ENCODE results near the gene RPRML.
"Not testable (repeated sequence)": the region's sequence is repeated elsewhere in the genome, so short reads cannot be mapped to it uniquely, and the experiment has no call there.

The RPRML gene

DNA sequence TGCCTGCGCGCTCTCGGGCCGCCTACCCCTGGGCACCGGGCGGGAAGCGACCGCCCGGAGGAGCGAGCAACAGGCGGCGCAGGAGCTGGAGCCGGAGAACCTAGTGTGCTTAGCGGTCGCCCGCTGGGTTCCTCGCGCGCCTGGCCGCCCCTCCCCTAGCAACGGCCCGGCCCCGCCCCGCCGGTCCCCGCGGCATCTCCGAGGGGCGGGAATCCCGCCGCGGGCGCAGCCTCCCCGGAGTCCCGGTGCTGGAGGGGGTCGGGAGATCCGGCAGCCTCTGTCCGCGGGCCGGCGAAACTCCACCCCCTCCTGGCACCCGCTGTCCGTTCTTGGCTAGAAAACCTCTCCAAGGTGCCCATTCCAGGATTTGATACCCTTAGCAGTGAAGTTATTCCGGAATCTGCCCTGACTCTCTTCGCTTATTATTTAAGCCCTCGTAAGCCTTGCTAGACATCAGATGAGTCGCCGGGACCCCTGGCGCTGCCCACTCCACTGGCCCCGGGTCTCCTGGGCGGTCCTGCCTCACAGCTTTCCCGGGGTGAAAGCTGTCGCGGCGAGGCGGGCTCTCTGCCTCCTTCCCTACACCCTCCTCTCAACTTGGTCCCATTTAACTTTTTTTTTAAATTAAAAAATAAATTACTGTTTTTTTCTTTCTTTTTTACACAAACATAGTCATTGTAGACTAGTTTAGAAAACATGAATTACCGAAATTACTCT lies at the start of gene RPRML:
TSS of gene RPRML (minus strand) at position 107 of the 717 bp plus-strand sequence. CDS start 246 bp downstream, outside the sequence.
- peak; percentile 38 to 44 for ATAC-seq

DNA sequence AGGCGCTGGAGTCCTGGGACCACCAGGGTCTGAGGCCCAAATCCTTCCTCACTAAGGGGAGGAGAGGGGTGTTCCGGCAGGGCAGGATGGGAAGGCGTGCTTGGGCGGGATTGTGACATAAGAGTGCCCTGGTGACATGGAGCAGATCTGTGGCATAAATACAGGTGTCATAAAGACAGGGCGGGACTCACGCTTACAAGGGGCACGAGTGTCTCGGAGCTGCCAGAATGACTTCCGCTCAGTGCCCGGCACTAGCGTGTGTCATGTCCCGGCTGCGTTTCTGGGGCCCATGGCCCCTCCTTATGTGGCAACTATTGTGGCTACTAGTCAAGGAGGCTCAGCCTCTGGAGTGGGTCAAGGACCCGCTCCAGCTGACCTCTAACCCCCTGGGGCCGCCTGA lies 37.9 kb upstream of the RPRML start:
- not testable (repeated sequence) for ATAC-seq

DNA sequence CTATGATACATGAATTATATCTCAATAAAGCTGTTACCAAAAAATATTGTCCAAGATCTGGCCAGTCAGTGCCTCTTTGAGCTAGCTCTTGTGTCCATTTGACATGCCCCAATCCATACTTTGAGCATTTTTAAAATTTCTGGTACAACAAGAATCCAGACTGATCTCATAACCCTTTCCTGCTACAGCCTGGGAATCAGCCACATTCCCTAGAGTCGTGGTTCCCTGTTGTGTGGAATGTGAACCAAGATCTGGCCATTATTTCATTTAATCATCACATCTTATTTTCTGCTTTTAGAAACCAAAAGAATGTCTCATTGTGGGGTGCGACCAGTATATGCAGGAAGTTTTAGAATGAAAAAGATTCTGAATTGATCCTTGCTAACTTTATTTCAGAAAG lies 34.3 kb upstream of the RPRML start:
- no peak for ATAC-seq

DNA sequence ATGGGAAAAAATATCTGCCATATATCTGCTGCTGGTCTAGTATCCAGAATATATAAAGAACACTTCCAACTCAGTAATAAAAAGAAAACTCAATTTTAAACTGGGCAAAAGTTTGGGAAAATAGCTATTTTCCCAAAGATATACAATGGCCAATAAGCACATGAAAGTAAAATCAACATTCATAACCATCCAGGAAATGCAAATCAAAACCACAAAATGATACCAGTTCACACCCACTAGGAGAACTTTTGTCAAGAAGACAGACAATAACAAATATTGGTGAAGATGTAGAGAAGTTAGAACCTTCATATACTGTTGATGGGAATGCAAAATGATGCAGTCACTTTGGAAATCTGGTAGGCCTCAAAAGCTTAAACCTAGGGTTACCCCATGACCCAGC lies 33.4 kb upstream of the RPRML start:
- ATAC-seq, result no peak

DNA sequence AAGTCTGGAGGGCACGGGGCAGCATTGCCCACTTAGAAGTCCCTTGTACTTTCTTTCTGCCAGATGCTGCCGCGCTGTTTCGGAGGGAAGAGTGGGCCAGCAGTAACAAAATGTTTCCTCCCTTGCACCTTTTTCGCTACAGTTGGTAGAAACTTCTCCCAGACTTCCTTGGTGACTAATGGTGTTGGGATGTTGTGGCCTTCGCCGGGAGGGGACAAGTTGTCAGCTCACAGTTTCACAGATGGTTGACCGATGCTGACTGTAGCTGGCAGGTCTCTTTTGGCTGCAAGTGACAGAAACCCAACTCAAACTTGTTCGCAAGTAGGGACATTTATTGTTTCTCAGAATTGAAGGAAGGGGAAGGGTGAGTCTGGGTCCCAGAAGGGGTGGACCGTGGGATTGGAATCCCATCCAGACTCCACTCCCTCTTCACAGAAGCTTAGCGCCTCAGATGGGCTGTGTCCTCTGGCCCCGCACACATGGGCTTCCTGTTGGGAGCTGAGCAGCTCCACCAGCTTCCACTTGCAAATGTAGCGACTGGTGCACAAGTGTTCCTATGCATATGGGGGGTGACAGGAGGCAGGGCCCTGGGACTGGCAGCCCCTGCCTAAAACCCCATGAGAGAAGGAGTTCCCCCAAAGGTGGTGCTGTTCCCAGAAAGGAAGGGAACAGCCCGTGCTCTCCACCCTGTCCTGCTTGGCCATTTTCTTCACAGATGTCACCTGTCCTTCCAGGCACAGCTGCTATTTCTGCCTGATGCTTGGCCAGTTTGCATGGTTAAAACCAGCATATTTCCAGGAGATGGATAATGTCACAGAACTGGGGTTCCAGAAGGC lies 30.9 kb upstream of the RPRML start:
- ATAC-seq, result no peak

DNA sequence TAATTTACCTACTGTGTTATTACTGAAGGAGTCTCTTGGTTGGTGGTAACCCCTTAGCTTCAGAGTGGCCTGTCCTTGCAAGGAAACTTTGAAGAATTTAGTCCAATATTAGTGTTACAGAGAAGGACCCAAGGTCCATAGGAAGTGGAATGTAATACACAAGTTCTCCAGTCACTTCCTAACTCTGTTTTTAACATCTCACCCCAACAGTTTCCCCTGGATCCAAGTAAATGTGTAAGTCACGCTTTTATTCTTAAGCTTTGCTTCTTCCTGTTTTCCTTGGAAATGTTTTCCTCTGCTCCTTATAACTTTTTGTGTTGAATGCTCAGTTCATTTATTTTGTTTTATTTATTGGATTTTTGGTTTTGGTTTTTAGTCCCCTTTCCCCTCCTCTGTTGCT lies 25.9 kb upstream of the RPRML start:
- no peak for ATAC-seq

DNA sequence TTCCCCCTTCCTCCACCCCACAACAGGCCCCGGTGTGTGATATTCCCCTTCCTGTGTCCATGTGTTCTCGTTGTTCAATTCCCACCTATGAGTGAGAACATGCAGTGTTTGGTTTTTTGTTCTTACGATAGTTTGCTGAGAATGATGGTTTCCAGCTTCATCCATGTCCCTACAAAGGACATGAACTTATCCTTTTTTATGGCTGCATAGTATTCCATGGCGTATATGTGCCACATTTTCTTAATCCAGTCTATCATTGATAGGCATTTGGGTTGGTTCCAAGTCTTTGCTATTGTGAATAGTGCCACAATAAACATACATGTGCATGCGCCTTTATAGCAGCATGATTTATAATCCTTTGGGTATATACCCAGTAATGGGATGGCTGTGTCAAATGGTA lies 24.8 kb upstream of the RPRML start:
- ATAC-seq, result not testable (repeated sequence)

DNA sequence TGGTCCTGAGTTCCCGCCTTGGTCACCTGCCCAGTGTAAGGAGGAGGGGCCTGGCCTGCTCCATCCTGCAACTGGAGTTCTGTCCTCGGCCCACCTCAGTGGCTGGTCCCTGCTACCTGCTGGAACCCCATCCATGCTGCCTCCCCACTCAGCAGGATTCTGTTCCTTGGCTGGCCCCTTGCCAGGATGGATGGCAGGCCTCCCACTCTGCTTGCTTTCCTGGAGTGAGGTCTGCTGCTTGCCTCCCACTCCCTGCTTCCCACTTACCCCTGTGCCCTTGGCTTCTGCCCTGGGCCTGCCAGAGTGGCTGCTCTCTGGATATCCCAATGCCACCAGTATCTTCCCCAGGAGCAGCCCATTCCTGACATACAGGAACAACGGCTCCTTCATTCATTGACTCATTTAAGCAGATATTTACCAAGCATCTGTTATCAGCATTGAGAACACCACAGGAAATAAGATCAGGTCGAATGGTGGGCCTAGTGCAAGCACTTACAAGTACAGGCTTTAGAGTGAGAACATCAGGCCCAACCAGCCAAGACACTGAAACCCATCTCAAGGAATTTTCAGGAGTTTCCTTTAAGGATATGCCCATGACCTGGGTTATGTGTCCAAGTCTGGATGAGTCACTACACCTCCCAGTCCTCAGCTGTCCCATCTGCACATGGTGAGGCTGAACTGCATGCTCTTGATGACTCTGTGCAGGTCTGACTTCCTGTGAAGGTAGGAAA lies 17.0 kb upstream of the RPRML start:
- ATAC-seq, result no peak

DNA sequence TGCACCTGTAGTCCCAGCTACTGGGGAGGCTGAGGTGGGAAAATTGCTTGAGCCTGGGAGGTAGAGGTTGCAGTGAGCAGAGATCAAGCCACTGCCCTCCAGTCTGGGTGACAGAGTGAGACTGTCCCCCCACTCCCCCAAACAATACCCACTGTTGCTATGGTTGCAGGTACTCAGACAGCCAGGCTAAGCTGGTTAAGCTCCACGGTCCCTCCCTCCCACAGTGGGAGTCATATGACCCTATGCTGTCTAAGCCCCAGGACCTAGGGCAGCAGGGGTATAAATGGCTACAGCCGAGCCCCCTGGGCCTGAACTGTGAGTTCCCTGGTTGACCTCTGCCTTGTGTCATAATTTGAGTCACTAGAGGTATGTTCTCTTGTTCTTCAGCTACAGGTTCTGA lies 15.9 kb upstream of the RPRML start:
- ATAC-seq, result no peak

DNA sequence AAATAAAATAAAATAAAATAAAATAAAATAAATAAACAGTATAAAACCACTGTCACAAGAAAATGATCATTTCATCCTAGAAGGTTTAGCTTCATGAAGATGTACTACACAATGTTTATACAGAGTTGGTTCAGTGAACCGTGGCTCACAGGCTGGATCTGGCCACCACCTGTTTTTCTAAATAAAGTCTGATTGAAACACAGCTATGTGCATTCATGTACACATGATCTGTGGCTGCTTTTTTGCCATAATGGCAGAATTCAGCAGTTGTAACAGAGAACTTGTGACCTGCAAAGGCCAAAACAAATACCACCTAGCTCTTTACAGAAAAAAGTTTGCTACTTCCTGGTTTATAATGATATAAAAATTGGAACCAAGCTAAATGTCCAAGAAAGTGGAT lies 12.6 kb upstream of the RPRML start:
- ATAC-seq, result no peak

DNA sequence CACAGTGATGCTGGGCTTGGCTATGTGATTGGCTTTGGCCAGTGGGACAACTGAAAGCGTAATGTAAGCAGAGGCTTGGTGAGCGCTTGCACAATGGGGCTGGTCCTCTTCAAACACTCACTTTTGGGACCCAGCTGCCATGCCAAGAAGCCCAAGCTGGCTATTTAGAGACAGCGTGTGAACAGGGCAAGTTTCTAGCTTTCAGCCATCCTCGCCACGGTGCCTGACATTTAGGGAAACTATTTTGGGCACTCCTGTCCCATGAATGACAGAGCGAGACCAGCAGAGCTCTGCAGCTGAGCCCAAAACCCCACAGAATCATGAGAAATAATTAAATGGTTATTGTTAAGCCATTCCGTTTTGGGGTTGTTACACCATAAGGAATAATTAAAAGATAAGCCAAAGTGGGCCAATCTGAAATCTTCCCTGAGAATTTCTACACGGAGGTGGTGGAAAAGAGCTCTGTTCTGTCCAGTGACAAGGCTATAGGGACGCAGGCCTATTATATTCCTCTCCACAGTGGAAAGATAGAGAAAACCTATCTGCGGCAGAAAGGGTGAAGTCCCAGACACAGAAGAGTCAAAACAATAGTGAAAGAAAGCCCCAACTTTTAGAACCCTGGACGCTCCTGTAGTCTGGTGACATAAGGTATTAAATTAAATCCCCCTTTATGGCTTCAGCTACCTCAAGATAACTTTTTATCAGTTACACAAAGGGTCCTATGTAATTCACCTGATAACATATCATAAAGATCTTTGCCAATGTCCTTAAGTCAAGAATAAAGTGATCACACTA lies 10.8 kb upstream of the RPRML start:
- ATAC-seq, result no peak

DNA sequence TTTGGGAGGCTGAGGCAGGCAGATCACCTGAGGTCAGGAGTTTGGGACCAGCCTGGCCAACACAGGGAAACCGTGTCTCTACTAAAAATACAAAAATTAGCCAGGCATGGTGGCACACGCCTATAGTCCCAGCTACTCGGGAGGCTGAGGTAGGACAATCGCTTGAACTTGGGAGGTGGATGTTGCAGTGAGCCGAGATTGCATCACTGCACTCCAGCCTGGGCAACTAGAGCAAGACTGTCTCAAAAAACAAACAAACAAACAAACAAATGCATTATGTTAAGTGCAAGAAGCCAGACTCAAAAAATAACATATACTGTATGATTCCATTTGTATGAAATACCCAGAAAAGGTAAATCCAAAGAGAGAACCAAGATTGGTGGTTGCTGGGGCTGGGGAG lies 8.9 kb upstream of the RPRML start:
- ATAC-seq, result not testable (repeated sequence)

DNA sequence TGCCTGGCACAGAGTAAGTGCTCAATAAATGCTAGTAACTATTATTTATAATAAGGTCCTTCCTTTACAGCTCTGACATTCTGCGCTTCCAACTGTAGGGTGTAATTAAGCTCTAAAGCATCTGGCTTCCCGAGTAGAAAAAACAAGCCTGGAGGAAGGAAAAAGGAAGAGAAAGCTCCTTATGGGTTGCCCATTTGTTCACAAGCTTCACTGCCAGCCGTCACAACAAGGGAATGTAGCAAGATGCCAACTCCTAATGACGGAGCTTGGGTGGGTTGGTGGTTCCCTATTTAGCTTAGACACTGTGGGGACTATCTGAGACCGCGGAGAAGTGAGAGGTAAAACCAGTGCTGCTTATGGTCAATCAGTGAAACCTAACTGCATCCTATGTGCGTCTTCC lies 7.3 kb upstream of the RPRML start:
- no peak for ATAC-seq

DNA sequence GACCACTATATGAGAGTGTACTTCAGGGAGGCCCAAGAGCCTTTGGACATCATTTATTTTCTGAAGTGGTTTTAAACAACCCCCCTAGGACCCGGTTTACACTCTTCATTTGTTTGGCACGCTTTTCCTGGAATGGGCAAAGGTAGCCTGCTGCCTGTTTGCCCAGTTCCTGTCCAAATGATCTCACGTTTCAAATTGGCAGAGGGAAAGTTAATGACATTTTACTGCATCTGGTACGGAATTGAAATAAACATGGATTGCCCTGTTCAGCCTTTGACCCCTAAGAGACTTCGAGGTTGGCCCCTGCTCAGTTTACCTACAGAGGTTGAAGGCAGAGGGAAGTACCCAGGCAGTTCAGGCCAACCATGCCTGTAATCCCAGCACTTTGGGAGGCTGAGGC lies 5.8 kb upstream of the RPRML start:
- ATAC-seq, result no peak

DNA sequence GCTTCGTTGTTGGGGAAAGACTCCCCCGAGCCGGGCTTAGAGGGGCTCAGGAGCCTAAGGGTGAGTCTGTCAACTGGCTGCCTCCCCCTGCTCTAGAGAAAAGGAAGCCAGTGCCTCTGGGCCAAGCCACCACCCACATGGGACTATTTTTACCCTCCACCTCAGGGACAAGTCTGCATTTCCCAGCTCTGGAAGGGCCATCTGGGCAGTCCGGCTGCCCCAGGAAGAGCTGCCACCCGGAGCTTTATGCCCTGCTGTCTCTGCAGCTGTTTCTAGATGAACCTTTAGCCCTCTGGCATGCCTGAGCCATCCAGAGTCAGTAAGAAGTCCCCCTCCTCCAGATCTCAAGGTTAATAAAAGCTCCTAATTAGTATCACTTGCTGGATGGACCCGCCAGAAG lies 5.3 kb upstream of the RPRML start:
- no peak for ATAC-seq

DNA sequence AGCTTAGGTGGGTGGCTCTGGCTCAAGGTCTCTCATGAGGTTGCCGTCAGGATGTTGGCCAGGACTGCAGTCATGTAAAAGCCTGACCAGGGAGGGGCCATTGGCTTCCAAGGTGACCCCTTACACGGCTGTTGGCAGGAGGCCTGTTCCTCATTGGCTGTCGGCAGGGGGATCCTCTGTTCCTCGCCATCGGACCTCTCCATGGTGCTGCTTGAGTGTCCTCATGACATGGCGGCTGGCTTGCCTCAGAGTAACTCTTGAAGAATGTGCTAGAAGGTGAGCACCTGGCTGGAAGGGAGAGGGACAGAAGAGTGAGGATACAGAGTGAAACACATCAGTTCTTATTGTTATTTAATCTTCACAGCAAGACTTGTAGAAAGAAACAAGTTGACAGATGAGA lies 4.7 kb upstream of the RPRML start:
- ATAC-seq, result no peak

DNA sequence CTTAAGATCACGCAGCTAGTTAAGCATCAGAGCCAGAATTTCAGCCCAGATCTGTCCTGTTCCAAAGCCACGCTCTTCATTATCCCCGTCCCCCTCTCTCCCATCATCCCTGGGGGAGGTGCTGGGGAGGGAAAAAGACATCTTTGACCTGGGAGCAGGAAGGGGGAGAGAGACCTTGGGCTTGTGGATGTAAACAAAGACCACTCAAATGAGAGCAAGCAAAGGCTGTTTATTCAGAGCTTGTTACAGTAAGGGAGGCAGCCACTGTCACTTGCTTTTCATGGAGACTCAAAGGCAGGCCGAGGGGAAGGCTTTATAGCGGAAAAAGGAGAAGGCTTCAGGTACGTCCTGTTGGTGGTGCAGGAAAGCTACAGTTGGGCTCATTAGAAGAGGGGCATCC lies 3.5 kb upstream of the RPRML start:
- no peak for ATAC-seq

DNA sequence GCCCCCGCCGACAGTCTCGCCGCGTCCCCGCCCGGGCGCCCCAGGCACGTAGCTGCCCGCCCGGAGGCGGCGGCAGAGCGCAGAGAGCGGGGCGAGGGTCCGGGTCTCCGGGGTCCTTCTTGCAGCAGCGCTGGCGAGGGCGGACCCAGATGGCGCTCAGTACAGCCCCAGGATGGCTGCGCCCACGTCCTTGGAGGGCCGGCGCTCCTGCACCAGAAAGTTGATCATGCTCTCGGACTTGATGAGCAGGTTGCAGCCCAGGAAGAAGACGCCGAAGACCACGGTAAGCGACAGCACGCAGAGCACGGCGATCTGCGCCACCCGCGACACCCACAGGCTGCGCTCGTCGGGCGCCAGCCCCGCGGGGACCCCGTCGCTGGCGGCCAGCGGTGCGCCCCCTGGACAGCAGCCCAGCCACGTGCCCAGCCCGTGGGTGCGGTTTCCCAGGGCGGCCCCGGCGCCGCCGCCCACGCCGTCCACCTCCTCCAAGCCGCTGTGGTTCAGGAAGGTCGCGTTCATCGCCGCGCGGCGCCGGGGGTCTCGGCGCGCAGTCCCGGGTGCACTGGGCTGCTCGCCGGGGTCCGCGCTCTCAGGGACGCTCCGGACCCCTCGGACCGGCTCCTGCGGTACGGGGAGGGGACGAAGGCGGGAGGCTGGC lies 435 bp downstream of the RPRML start:
- peak; percentile 18 to 32 for ATAC-seq

DNA sequence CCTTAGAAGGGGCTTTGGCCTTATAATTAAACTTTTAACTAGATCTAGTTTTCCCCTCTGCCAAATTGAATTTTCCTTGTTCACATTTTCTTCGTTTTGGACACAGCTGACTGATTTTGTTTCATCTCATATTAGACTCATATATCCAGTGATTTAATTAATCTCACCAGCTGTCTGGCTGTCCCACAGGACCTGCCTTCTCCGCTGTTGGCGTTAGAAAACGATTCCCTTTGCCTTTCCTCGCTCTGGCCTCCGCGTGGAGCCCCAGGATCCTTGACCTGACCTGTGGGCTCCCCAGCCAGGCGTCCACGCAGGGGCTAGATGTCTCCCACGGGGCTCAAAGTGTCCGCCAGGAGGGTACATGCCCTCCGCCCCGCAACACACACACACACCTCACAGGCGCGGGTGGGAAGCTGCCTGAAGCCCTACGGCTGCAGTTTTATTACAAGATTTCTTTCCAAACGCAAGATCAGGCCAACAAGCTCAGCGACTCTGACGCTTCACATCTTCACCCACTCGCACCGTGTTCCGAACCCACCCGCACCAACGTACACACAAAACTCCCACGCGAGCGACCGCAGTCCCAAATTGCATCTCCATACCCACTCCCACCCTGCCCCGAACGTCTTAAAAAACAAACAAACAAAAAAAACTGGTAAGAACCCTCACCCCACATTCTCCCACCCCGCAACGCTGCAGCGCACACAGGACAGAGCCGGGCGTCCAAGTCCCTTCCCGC lies 1.1 kb downstream of the RPRML start:
- no peak for ATAC-seq

DNA sequence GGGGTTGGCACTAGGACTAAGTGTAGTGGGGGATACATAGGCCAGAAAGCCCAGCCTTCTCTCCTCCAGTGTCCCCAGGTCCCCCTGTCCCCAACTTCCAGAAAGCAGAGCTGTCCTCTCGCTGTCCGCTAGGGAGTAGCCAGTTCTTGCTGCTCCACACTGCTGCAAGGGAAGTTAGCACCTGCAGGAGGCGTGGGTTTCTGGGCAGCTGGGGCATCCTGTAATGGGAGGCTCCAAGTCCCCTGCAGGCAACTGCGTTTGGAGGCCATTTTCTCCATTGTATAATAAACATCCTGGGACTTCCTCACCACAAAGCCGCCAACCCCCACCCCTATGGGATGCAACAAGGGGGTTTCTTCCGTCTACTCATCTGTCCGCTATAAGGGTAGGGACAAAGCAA lies 1.7 kb downstream of the RPRML start:
- no peak for ATAC-seq

DNA sequence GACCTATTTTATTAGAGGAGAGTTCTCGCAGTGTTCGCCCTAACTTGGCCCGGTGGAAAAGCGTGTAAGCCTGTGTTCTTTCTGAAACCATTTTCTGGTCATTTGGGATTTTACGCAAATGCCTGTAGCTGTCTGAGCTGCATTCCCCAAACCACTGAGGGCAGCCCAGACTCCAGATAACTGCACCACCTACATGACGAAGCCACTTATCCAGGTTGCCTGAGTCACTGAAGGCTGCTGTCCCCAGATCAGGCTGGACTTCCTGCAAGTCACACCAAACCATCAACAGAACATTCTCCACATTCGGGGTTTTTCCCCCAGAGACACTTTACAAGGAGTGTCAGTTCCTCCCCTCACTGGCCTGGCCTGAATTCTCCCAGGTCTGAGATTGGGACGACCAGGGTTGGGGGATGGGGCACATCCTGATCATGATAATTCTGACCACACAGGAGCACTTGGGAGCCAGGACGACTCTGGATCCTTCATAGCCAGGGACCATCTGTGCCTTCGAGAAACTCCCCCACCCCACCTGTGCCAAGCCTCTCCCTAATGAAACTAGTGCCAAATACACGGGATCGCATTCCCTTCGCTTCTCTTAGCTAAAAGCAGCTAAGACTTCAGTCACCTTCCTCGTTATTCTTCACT lies 2.3 kb downstream of the RPRML start:
- no peak for ATAC-seq

All from activated CD4-positive, CD25-positive, alpha-beta regulatory T cell treated with anti-CD3 and anti-CD28 coated beads, Interleukin-2, amount 50 U/mL, for 24 hours (primary cell).